GM10248 (cell line): ENCODE measurements around the gene SLC29A3.

Experiments
- CTCF ChIA-PET: fragments of 300-600 bp; sonication (Branson Sonifier 250); formaldehyde crosslinking; extraction: SDS; loops from one replicate; lab custom pipeline; 2021; ENCODE audit warnings: antibody characterized with exemption; lab: Yijun Ruan, JAX
- POLR2A ChIA-PET: fragments of 350-650 bp; sonication (Branson Sonifier 250); formaldehyde crosslinking; extraction: SDS; loops from one replicate; lab custom pipeline; 2020; ENCODE audit warnings: antibody characterized with exemption; lab: Yijun Ruan, JAX
- DNase-seq: peaks from one replicate; pipeline ENCODE4 v3.0.0; 2012; ENCODE audit errors: extremely low spot score
- TF ChIP-seq, protein P1 (sequence below): IDR thresholded peaks from 2 replicates; pipeline ENCODE4 v1.5.1; 2012; ENCODE audit warnings: mild to moderate bottlenecking, low read depth; ENCODE audit errors: extremely low read depth, missing control alignments, control extremely low read depth

Gene SLC29A3

DNA sequence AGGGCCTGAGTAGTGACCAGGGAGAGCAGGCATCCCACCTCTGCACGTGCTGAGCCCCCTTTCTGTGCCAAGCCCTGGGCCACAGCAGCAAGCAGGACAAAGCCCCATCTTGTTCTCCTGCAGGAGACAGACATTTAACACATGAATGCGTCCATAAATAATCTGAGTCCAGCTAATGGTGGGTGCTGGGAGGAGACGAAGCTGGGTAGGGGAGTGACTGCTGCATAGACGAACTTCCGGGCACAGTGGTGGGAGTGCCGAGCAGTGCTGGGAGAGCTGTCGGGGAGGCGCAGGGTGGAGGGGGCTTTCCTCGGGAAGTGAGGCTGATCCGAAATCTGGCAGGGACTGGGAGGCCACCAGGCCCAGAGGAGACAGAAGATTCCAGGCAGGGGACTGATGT, 35.2 kb upstream of the SLC29A3 start:
- ChIA-PET CTCF (interaction anchor here (1.0 to 3.7 kb wide), 6 partner anchors 9 to 361 kb away, joined by 3 to 24 read pairs (median 4); no protein-coding TSS in a partner anchor), POLR2A (no interaction called here)
- TF ChIP-seq, protein P1, sequence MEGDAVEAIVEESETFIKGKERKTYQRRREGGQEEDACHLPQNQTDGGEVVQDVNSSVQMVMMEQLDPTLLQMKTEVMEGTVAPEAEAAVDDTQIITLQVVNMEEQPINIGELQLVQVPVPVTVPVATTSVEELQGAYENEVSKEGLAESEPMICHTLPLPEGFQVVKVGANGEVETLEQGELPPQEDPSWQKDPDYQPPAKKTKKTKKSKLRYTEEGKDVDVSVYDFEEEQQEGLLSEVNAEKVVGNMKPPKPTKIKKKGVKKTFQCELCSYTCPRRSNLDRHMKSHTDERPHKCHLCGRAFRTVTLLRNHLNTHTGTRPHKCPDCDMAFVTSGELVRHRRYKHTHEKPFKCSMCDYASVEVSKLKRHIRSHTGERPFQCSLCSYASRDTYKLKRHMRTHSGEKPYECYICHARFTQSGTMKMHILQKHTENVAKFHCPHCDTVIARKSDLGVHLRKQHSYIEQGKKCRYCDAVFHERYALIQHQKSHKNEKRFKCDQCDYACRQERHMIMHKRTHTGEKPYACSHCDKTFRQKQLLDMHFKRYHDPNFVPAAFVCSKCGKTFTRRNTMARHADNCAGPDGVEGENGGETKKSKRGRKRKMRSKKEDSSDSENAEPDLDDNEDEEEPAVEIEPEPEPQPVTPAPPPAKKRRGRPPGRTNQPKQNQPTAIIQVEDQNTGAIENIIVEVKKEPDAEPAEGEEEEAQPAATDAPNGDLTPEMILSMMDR, result no peak
- DNase-seq, result no peak

DNA sequence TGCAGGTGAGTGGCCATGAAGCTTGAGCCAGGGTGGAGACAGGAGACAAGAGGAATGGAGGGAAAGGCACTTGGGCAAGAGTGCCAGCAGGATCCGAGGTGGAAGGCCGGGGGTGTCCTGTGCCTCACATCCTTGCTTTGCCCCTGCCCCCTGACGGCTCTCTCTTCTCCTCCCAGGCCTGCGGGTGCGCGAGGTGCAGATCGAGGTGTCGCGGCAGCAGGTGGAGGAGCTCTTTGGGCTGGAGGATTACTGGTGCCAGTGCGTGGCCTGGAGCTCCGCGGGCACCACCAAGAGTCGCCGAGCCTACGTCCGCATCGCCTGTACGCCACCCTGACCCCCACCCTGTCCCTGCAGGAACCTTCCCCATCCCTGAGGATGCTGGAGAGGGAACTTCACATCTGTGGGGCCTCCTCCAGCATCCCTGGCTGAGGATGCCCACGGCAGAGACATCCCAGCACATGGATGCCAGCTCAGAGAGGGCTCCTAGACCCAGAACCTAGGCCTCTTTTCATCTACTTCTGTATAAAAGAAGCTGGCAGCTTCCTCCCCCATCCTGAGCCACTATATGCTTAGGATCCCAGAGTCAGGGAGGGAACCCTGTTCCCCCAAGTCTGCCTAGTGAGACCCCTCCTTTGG, 34.4 kb upstream of the SLC29A3 start:
- TF ChIP-seq, protein P1, result no peak
- CTCF ChIA-PET, result interaction anchor here (0.9 to 3.7 kb wide), 10 partner anchors 8 to 381 kb away, joined by 3 to 24 read pairs (median 4); no protein-coding TSS in a partner anchor
- no peak for DNase-seq
- POLR2A ChIA-PET, result no interaction called here

DNA sequence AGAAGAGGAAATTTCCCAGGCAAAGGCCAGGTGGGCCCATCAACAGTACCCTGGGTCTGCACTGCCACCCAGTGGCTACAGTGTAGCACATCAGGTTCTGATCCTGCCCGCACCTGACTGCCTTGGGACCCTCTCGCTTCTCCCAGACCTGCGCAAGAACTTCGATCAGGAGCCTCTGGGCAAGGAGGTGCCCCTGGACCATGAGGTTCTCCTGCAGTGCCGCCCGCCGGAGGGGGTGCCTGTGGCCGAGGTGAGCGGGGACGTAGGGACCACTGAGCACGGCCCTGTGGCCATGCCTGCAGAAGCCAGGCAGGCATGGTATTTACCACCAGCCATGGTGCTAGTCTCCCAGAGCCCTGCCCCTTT, 33.9 kb upstream of the SLC29A3 start:
- CTCF ChIA-PET, result interaction anchor here (0.9 to 3.7 kb wide), 9 partner anchors 8 to 382 kb away, joined by 3 to 24 read pairs (median 4); no protein-coding TSS in a partner anchor
- TF ChIP-seq, protein P1, result peak; percentile 57
- POLR2A ChIA-PET, result no interaction called here
- peak; percentile 78 for DNase-seq

DNA sequence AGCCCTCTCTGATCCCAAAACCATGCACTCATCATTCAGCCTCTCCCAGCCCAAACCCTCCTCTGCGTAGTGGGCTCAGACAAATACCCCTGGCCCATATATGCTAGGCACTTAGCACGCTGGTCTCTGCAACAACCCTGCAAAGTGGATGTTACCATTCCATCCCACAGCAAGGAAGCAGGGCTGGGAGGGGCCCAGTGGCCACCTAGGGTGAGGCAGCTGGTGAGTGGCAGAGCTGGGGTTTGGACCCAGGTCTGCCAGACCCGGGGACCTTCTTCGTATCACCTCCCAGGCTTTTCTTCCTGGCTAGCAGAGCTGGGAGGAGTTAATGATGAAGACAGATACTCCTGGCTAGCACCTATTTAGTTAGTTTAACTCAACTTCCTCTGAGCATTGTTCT, 33.1 kb upstream of the SLC29A3 start:
- POLR2A ChIA-PET, result no interaction called here
- CTCF ChIA-PET, result interaction anchor here (1.6 to 3.7 kb wide), 5 partner anchors 10 to 360 kb away, joined by 3 to 24 read pairs (median 13); no protein-coding TSS in a partner anchor
- TF ChIP-seq, protein P1, result no peak
- no peak for DNase-seq

DNA sequence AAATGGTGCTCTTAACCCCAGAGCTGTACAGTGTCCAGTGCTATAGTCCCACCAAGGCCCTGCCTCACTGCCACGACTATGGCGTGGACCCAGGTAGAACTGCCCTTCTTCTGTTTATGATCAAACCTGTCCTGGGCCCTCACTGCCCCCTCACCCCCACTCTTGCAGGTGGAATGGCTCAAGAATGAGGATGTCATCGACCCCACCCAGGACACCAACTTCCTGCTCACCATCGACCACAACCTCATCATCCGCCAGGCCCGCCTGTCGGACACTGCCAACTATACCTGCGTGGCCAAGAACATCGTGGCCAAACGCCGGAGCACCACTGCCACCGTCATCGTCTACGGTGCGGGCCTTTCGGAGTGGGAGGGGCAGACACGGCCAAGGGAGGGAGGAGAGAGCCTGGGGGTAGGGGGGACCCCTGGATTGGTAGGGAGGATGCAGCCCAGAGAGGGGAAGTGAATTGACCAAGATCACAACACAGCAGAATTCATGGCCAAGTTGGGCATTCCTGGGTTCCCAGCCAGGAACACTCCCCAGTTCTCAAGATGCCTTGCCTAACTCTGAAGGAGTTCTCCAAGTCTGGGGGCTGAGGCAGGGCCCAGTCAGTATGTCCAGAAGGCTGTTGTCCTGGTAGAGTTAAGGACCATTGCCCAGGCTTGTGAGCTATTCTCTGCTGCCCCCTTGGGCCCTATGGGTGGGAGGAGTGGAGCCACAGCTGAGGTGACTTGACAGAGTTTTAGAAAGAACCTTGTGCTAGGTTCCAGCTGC, 32.4 kb upstream of the SLC29A3 start:
- ChIA-PET CTCF (interaction anchor here (1.0 to 3.7 kb wide), 4 partner anchors 9 to 361 kb away, joined by 3 to 24 read pairs (median 3); no protein-coding TSS in a partner anchor), POLR2A (no interaction called here)
- no peak for DNase-seq
- TF ChIP-seq, protein P1, result no peak

DNA sequence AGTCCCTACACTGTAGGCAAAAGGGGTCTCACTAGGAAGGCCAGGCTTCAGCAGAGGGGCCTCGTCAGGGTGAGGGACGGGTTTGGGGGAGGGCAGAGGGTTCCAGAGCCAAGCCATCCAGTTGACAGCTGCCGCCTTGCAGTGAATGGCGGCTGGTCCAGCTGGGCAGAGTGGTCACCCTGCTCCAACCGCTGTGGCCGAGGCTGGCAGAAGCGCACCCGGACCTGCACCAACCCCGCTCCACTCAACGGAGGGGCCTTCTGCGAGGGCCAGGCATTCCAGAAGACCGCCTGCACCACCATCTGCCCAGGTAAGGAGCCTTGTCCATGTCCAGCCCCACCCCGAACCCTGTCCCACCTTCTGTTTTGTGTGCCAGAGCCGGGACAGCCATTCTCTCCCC, 31.6 kb upstream of the SLC29A3 start:
- TF ChIP-seq, protein P1, result no peak
- POLR2A ChIA-PET, result no interaction called here
- CTCF ChIA-PET, result interaction anchor here (1.0 kb wide), 1 partner anchor 10 kb away, joined by 3 read pairs; no protein-coding TSS in a partner anchor
- DNase-seq, result no peak
